GM23338 (cell line): ENCODE data around the gene MIAT. TPM values are rescaled to one million over a fixed set of nuclear protein-coding genes. Genes with fewer than 3 reads are reported as not detected.

Experiments
- ATAC-seq: fragments of 200-7000 bp; cut with Tn5 transposase; 3 replicates; pipeline ENCODE4 v1.9.1; 2020
- DNase-seq: peaks from one replicate; pipeline ENCODE4 v3.0.0-alpha.2; 2015; ENCODE audit warnings: low spot score
- H2AFZ ChIP-seq: fragments of 200-600 bp; sonication (generic); 2 replicates; pipeline ENCODE4 v1.8.0; 2016; ENCODE audit warnings: antibody characterized with exemption, mild to moderate bottlenecking, moderate library complexity
- H3F3A ChIP-seq: fragments of 200-600 bp; sonication (generic); replicated peaks from 2 replicates; pipeline ENCODE4 v1.8.0; 2017; ENCODE audit warnings: antibody characterized with exemption, mixed run types, low read depth
- H3K27ac ChIP-seq: fragments of 200-600 bp; sonication (generic); 2 replicates; pipeline ENCODE4 v1.6.1; 2016; ENCODE audit warnings: low read depth
- H3K27me3 ChIP-seq: fragments of 200-600 bp; sonication (generic); 2 replicates; pipeline ENCODE4 v1.8.0; 2016; ENCODE audit warnings: mild to moderate bottlenecking, mixed run types, moderate library complexity; ENCODE audit not compliant: insufficient read depth
- H3K36me3 ChIP-seq: fragments of 200-600 bp; sonication (generic); 2 replicates; pipeline ENCODE4 v1.8.0; 2016; ENCODE audit warnings: mild to moderate bottlenecking; ENCODE audit not compliant: insufficient read depth
- H3K4me1 ChIP-seq: fragments of 200-600 bp; sonication (generic); 2 replicates; pipeline ENCODE4 v1.8.0; 2016; ENCODE audit warnings: mild to moderate bottlenecking, moderate library complexity; ENCODE audit not compliant: insufficient read depth
- H3K4me2 ChIP-seq: fragments of 200-600 bp; sonication (generic); 2 replicates; pipeline ENCODE4 v1.7.1; 2017; ENCODE audit warnings: mixed run types
- H3K4me3 ChIP-seq: fragments of 200-600 bp; sonication (generic); 2 replicates; pipeline ENCODE4 v1.6.1; 2016; ENCODE audit warnings: mixed run types
- H3K79me2 ChIP-seq: fragments of 200-600 bp; sonication (generic); replicated peaks from 2 replicates; pipeline ENCODE4 v1.8.0; 2017; ENCODE audit warnings: mild to moderate bottlenecking; ENCODE audit not compliant: insufficient read depth
- H3K9me2 ChIP-seq: fragments of 200-600 bp; sonication (generic); 2 replicates; pipeline ENCODE4 v1.8.0; 2017; ENCODE audit not compliant: insufficient read depth
- H4K20me1 ChIP-seq: fragments of 200-600 bp; sonication (generic); replicated peaks from 2 replicates; pipeline ENCODE4 v1.8.0; 2017; ENCODE audit warnings: mild to moderate bottlenecking; ENCODE audit not compliant: insufficient read depth
- H3K27ac Mint-ChIP-seq: 2 replicates; pipeline ENCODE4 v1.8.0; 2020; ENCODE audit warnings: inconsistent platforms, mild to moderate bottlenecking, moderate library complexity, mixed read lengths
- H3K27me3 Mint-ChIP-seq: 3 replicates; pipeline ENCODE4 v1.8.0; 2022; ENCODE audit warnings: low read depth, mild to moderate bottlenecking, moderate library complexity, mixed read lengths, inconsistent platforms; ENCODE audit not compliant: insufficient read depth, poor library complexity
- H3K36me3 Mint-ChIP-seq: 3 replicates; pipeline ENCODE4 v1.8.0; 2021; ENCODE audit warnings: low read depth, mild to moderate bottlenecking, inconsistent platforms, moderate library complexity, mixed read lengths
- H3K4me1 Mint-ChIP-seq: 3 replicates; pipeline ENCODE4 v1.8.0; 2020; ENCODE audit warnings: mild to moderate bottlenecking, inconsistent platforms, mixed read lengths
- H3K4me3 Mint-ChIP-seq: 3 replicates; pipeline ENCODE4 v1.8.0; 2021; ENCODE audit warnings: moderate library complexity, mild to moderate bottlenecking, inconsistent platforms, mixed read lengths
- H3K9me3 Mint-ChIP-seq: 3 replicates; pipeline ENCODE4 v1.8.0; 2020; ENCODE audit warnings: moderate library complexity, mild to moderate bottlenecking, inconsistent platforms, mixed read lengths
- CREB1 ChIP-seq: fragments of 250-450 bp; sonication (Bioruptor Pico); IDR thresholded peaks from 2 replicates; pipeline ENCODE4 v1.5.0; 2020; ENCODE audit warnings: low read depth, mild to moderate bottlenecking, moderate library complexity
- EZH2 ChIP-seq: fragments of 200-600 bp; sonication (generic); IDR thresholded peaks from one replicate; pipeline ENCODE4 v1.8.0; 2017; ENCODE audit warnings: antibody characterized with exemption, mild to moderate bottlenecking, low read depth; ENCODE audit not compliant: unreplicated experiment
- EZH2phosphoT487 ChIP-seq: fragments of 200-600 bp; sonication (generic); IDR thresholded peaks from one replicate; pipeline ENCODE4 v1.8.1; 2018; ENCODE audit warnings: antibody characterized with exemption; ENCODE audit not compliant: unreplicated experiment
- JUNB ChIP-seq: IDR thresholded peaks from one replicate; pipeline ENCODE4 v1.6.1; 2016; ENCODE audit warnings: antibody characterized with exemption; ENCODE audit not compliant: unreplicated experiment
- NANOG ChIP-seq: IDR thresholded peaks from 2 replicates; pipeline ENCODE4 v1.6.1; 2016; ENCODE audit warnings: antibody characterized with exemption, borderline replicate concordance
- POLR2AphosphoS5 ChIP-seq: IDR thresholded peaks from 2 replicates; pipeline ENCODE4 v1.6.1; 2016; ENCODE audit warnings: antibody characterized with exemption, low read depth
- STAT1 ChIP-seq: IDR thresholded peaks from one replicate; pipeline ENCODE4 v1.6.1; 2016; ENCODE audit warnings: antibody characterized with exemption; ENCODE audit not compliant: unreplicated experiment
- ZNF114 ChIP-seq: fragments of 250-450 bp; sonication (Bioruptor Pico); IDR thresholded peaks from 2 replicates; pipeline ENCODE4 v1.5.0; 2020; ENCODE audit warnings: mild to moderate bottlenecking, moderate library complexity
- ZNF331 ChIP-seq: fragments of 250-450 bp; sonication (Bioruptor Pico); IDR thresholded peaks from 2 replicates; pipeline ENCODE4 v1.5.0; 2020; ENCODE audit warnings: low read depth, mild to moderate bottlenecking, moderate library complexity
- polyA plus RNA-seq: library from polyadenylated mRNA; unstranded; fragments of >200 nt; fragmentation: Nextera tagmentation; extraction: Ambion mirVana; gene quantifications from 2 replicates; pipeline ENCODE4 v1.2.1, GENCODE V29; 2016
- total RNA-seq: library from RNA; depleted of rRNA; stranded (reverse); fragments of >200 nt; shearing (Covaris generic); gene quantifications from 2 replicates; pipeline ENCODE4 v1.2.3, GENCODE V29; 2014
- TF ChIP-seq, protein P1 (sequence below): IDR thresholded peaks from one replicate; pipeline ENCODE4 v1.6.1; 2018; ENCODE audit warnings: antibody characterized with exemption; ENCODE audit not compliant: unreplicated experiment
- TF ChIP-seq, protein P2 (sequence below): IDR thresholded peaks from 2 replicates; pipeline ENCODE4 v1.6.1; 2016; ENCODE audit warnings: antibody characterized with exemption
- TF ChIP-seq, protein P3 (sequence below), 2 experiments: fragments of 200-600 bp in 1 of 2; sonication (generic) in 1 of 2; conservative IDR thresholded peaks; 2 replicates each; pipeline versions ENCODE4 v1.5.1 to v1.6.1; 2016 to 2017; ENCODE audit warnings: antibody characterized with exemption in 2 of 2, low read depth in 2 of 2, mild to moderate bottlenecking in 2 of 2, moderate library complexity in 1 of 2
- TF ChIP-seq, protein P4 (sequence below): fragments of 250-450 bp; sonication (Bioruptor Pico); IDR thresholded peaks from 2 replicates; pipeline ENCODE4 v1.5.0; 2020; ENCODE audit warnings: mild to moderate bottlenecking, moderate library complexity

MIAT gene
- total and polyA plus RNA-seq, 2 experiments from 2014 or later, result 10.0 to 63.6 TPM

DNA sequence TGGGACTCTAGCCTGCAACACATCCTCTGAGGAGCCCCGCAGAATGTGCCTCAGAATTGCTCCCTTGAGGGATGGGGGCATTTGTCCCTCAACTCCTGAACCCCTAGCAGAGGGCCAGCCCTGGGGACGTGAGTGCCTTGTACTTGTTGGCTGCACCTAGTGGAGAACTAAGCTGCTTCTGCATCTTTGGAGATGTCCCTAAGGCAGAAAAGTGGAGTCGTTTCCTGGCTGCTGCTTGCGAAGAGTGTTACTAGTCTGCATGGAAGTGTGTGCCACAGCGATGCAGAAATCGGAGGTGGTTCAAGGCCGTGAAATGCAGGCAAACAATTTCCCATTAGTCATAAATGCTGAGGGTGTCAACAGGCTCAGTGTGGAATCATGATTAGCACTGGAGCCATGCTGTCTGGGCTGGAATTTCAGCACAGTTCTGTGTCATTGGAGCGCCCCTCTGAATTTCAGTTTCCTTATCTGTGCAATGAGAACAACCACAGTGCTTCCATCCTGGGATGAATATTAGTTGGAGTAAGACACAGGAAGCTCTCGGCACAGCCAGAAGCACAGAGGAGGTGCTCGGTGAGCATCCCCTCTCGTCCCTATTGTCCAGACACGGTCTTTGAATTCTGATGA is 56.5 kb downstream of the MIAT start:
- Mint-ChIP-seq H3K36me3 (no peaks in the 10 kb centered on the region), H3K27me3 (peaks cover 2% of the 10 kb centered on the region), H3K4me3 (no peak overlapping the region), H3K4me1 (peaks cover 7% of the 10 kb centered on the region), H3K9me3 (no peaks in the 10 kb centered on the region), H3K27ac (no peak overlapping the region)
- 0 out of 2 replicates have a peak, but pooled peaks cover 12% of the 10 kb centered on the region for H3F3A ChIP-seq
- DNase-seq, result no peak
- no peak overlapping the region for H3K4me3 ChIP-seq
- H3K9me2 ChIP-seq, result no peaks in the 10 kb centered on the region
- TF ChIP-seq EZH2 (no peak), ZNF331 (CRISPR knock-in tag) (no peak), NANOG (no peak), JUNB (no peak), ZNF114 (CRISPR knock-in tag) (no peak), CREB1 (CRISPR knock-in tag) (no peak), STAT1 (no peak), POLR2AphosphoS5 (no peak), EZH2phosphoT487 (no peak)
- TF ChIP-seq, protein P1, sequence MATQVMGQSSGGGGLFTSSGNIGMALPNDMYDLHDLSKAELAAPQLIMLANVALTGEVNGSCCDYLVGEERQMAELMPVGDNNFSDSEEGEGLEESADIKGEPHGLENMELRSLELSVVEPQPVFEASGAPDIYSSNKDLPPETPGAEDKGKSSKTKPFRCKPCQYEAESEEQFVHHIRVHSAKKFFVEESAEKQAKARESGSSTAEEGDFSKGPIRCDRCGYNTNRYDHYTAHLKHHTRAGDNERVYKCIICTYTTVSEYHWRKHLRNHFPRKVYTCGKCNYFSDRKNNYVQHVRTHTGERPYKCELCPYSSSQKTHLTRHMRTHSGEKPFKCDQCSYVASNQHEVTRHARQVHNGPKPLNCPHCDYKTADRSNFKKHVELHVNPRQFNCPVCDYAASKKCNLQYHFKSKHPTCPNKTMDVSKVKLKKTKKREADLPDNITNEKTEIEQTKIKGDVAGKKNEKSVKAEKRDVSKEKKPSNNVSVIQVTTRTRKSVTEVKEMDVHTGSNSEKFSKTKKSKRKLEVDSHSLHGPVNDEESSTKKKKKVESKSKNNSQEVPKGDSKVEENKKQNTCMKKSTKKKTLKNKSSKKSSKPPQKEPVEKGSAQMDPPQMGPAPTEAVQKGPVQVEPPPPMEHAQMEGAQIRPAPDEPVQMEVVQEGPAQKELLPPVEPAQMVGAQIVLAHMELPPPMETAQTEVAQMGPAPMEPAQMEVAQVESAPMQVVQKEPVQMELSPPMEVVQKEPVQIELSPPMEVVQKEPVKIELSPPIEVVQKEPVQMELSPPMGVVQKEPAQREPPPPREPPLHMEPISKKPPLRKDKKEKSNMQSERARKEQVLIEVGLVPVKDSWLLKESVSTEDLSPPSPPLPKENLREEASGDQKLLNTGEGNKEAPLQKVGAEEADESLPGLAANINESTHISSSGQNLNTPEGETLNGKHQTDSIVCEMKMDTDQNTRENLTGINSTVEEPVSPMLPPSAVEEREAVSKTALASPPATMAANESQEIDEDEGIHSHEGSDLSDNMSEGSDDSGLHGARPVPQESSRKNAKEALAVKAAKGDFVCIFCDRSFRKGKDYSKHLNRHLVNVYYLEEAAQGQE, result no peak
- TF ChIP-seq, protein P2, sequence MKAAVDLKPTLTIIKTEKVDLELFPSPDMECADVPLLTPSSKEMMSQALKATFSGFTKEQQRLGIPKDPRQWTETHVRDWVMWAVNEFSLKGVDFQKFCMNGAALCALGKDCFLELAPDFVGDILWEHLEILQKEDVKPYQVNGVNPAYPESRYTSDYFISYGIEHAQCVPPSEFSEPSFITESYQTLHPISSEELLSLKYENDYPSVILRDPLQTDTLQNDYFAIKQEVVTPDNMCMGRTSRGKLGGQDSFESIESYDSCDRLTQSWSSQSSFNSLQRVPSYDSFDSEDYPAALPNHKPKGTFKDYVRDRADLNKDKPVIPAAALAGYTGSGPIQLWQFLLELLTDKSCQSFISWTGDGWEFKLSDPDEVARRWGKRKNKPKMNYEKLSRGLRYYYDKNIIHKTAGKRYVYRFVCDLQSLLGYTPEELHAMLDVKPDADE, result no peak
- TF ChIP-seq, protein P3, sequence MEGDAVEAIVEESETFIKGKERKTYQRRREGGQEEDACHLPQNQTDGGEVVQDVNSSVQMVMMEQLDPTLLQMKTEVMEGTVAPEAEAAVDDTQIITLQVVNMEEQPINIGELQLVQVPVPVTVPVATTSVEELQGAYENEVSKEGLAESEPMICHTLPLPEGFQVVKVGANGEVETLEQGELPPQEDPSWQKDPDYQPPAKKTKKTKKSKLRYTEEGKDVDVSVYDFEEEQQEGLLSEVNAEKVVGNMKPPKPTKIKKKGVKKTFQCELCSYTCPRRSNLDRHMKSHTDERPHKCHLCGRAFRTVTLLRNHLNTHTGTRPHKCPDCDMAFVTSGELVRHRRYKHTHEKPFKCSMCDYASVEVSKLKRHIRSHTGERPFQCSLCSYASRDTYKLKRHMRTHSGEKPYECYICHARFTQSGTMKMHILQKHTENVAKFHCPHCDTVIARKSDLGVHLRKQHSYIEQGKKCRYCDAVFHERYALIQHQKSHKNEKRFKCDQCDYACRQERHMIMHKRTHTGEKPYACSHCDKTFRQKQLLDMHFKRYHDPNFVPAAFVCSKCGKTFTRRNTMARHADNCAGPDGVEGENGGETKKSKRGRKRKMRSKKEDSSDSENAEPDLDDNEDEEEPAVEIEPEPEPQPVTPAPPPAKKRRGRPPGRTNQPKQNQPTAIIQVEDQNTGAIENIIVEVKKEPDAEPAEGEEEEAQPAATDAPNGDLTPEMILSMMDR (conservative IDR thresholded peaks at IDR 0.05; ENCODE audit: low read depth in 2 of 2), result no peak
- TF ChIP-seq, protein P4, sequence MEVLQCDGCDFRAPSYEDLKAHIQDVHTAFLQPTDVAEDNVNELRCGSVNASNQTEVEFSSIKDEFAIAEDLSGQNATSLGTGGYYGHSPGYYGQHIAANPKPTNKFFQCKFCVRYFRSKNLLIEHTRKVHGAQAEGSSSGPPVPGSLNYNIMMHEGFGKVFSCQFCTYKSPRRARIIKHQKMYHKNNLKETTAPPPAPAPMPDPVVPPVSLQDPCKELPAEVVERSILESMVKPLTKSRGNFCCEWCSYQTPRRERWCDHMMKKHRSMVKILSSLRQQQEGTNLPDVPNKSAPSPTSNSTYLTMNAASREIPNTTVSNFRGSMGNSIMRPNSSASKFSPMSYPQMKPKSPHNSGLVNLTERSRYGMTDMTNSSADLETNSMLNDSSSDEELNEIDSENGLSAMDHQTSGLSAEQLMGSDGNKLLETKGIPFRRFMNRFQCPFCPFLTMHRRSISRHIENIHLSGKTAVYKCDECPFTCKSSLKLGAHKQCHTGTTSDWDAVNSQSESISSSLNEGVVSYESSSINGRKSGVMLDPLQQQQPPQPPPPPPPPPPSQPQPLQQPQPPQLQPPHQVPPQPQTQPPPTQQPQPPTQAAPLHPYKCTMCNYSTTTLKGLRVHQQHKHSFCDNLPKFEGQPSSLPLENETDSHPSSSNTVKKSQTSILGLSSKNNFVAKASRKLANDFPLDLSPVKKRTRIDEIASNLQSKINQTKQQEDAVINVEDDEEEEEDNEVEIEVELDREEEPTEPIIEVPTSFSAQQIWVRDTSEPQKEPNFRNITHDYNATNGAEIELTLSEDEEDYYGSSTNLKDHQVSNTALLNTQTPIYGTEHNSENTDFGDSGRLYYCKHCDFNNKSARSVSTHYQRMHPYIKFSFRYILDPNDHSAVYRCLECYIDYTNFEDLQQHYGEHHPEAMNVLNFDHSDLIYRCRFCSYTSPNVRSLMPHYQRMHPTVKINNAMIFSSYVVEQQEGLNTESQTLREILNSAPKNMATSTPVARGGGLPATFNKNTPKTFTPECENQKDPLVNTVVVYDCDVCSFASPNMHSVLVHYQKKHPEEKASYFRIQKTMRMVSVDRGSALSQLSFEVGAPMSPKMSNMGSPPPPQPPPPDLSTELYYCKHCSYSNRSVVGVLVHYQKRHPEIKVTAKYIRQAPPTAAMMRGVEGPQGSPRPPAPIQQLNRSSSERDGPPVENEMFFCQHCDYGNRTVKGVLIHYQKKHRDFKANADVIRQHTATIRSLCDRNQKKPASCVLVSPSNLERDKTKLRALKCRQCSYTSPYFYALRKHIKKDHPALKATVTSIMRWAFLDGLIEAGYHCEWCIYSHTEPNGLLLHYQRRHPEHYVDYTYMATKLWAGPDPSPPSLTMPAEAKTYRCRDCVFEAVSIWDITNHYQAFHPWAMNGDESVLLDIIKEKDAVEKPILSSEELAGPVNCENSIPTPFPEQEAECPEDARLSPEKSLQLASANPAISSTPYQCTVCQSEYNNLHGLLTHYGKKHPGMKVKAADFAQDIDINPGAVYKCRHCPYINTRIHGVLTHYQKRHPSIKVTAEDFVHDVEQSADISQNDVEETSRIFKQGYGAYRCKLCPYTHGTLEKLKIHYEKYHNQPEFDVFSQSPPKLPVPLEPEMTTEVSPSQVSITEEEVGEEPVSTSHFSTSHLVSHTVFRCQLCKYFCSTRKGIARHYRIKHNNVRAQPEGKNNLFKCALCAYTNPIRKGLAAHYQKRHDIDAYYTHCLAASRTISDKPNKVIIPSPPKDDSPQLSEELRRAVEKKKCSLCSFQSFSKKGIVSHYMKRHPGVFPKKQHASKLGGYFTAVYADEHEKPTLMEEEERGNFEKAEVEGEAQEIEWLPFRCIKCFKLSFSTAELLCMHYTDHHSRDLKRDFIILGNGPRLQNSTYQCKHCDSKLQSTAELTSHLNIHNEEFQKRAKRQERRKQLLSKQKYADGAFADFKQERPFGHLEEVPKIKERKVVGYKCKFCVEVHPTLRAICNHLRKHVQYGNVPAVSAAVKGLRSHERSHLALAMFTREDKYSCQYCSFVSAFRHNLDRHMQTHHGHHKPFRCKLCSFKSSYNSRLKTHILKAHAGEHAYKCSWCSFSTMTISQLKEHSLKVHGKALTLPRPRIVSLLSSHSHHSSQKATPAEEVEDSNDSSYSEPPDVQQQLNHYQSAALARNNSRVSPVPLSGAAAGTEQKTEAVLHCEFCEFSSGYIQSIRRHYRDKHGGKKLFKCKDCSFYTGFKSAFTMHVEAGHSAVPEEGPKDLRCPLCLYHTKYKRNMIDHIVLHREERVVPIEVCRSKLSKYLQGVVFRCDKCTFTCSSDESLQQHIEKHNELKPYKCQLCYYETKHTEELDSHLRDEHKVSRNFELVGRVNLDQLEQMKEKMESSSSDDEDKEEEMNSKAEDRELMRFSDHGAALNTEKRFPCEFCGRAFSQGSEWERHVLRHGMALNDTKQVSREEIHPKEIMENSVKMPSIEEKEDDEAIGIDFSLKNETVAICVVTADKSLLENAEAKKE (CRISPR knock-in tag), result no peak
- no peaks in the 10 kb centered on the region for H3K27me3 ChIP-seq
- no peak for ATAC-seq
- no peak overlapping the region; the same call in 1 of the 2 replicates for H3K27ac ChIP-seq
- H3K36me3 ChIP-seq, result no peaks in the 10 kb centered on the region
- H2AFZ ChIP-seq, result no peak overlapping the region
- H3K79me2 ChIP-seq, result no peaks in the 10 kb centered on the region
- peaks cover 5% of the 10 kb centered on the region; the same call in 1 of the 2 replicates for H3K4me1 ChIP-seq
- no peak overlapping the region for H3K4me2 ChIP-seq
- H4K20me1 ChIP-seq, result no peaks in the 10 kb centered on the region
